PC-9 (cell line): ENCODE results near the gene GPR160. TPM values are rescaled to one million over a fixed set of nuclear protein-coding genes. Genes with fewer than 3 reads are reported as not detected.

Experiments
- BruUV-seq: library from RNA; stranded (reverse); fragments of 400-500 nt; replicated peaks from 2 replicates; lab custom pipeline; 2021; lab: Mats Ljungman, UMichigan
- CTCF ChIA-PET: fragments of 300-600 bp; sonication (Branson Sonifier 250); formaldehyde crosslinking; loops from one replicate; lab custom pipeline; 2022; ENCODE audit warnings: antibody characterized with exemption; lab: Charles Lee
- POLR2A ChIA-PET: fragments of 300-600 bp; sonication (Branson Sonifier 250); formaldehyde crosslinking; loops from one replicate; lab custom pipeline; 2022; ENCODE audit warnings: antibody characterized with exemption; ENCODE audit not compliant: unreplicated experiment; lab: Charles Lee
- DNase-seq, 2 experiments: peaks; one replicate each; pipeline versions ENCODE4 v3.0.0 to v3.0.0-alpha.2; 2015 to 2022; ENCODE audit warnings: mixed read lengths in 1 of 2
- H2AFZ ChIP-seq: fragments of 200-600 bp; sonication (generic); 2 replicates; pipeline ENCODE4 v1.8.1; 2017; ENCODE audit warnings: antibody characterized with exemption
- H3F3A ChIP-seq: fragments of 200-600 bp; sonication (generic); 2 replicates; pipeline ENCODE4 v1.8.1; 2017; ENCODE audit warnings: antibody characterized with exemption, mild to moderate bottlenecking, low read depth; ENCODE audit not compliant: insufficient read depth
- H3K27ac ChIP-seq: fragments of 200-600 bp; sonication (generic); 2 replicates; pipeline ENCODE4 v1.6.1; 2016; ENCODE audit warnings: mixed run types
- H3K27me3 ChIP-seq: fragments of 200-600 bp; sonication (generic); 2 replicates; pipeline ENCODE4 v1.6.1; 2016; ENCODE audit warnings: low read depth, mixed run types; ENCODE audit not compliant: insufficient read depth
- H3K36me3 ChIP-seq: fragments of 200-600 bp; sonication (generic); 2 replicates; pipeline ENCODE4 v1.6.1; 2016; ENCODE audit warnings: low read depth, mixed run types
- H3K4me1 ChIP-seq: fragments of 200-600 bp; sonication (generic); replicated peaks from 2 replicates; pipeline ENCODE4 v1.6.1; 2016; ENCODE audit warnings: mixed run types; ENCODE audit not compliant: insufficient read depth
- H3K4me2 ChIP-seq: fragments of 200-600 bp; sonication (generic); 2 replicates; pipeline ENCODE4 v1.6.1; 2017; ENCODE audit warnings: mixed run types
- H3K4me3 ChIP-seq: fragments of 200-600 bp; sonication (generic); 2 replicates; pipeline ENCODE4 v1.6.1; 2016; ENCODE audit warnings: mixed run types
- H3K79me2 ChIP-seq: fragments of 200-600 bp; sonication (generic); 2 replicates; pipeline ENCODE4 v1.6.1; 2017; ENCODE audit warnings: low read depth, mixed run types
- H3K9me2 ChIP-seq: fragments of 200-600 bp; sonication (generic); 2 replicates; pipeline ENCODE4 v1.8.1; 2017; ENCODE audit warnings: mild to moderate bottlenecking; ENCODE audit not compliant: insufficient read depth
- H3K9me3 ChIP-seq: fragments of 200-600 bp; sonication (generic); 2 replicates; pipeline ENCODE4 v1.8.1; 2016; ENCODE audit warnings: low read depth; ENCODE audit not compliant: insufficient read depth
- H4K20me1 ChIP-seq: fragments of 200-600 bp; sonication (generic); 2 replicates; pipeline ENCODE4 v1.8.1; 2017; ENCODE audit not compliant: insufficient read depth
- CTCF ChIP-seq: fragments of 200-600 bp; sonication (generic); conservative IDR thresholded peaks from 2 replicates; pipeline ENCODE4 v1.6.1; 2017; ENCODE audit warnings: mixed run types, antibody characterized with exemption, mild to moderate bottlenecking, moderate library complexity
- EZH2 ChIP-seq: fragments of 200-600 bp; sonication (generic); IDR thresholded peaks from 2 replicates; pipeline ENCODE4 v1.8.0; 2017; ENCODE audit warnings: antibody characterized with exemption, low read depth
- intact Hi-C: fragments of 100-400 bp; cut with micrococcal nuclease; formaldehyde crosslinking; loops from one replicate; pipeline ENCODE4 v1.10.0; 2022; ENCODE audit not compliant: unreplicated experiment
- total RNA-seq: library from RNA; stranded (reverse); gene quantifications from 2 replicates; pipeline ENCODE4 v1.2.3, GENCODE V29; 2021

GPR160 gene
- total RNA-seq, 1 experiment from 2014 or later, result 12.6 TPM

- Histone ChIP-seq H3K27me3 (no peaks in the 10 kb centered on the region), H3K9me3 (no peaks in the 10 kb centered on the region), H2AFZ (no peak overlapping the region), H3K4me1 (no peaks in the 10 kb centered on the region), H3K4me3 (no peak overlapping the region), H3K36me3 (peaks cover 43% of the 10 kb centered on the region), H4K20me1 (no peaks in the 10 kb centered on the region), H3F3A (peaks cover 12% of the 10 kb centered on the region), H3K4me2 (no peak overlapping the region), H3K79me2 (no peaks in the 10 kb centered on the region), H3K9me2 (no peaks in the 10 kb centered on the region), H3K27ac (no peak overlapping the region)
- CTCF ChIA-PET, result no interaction called here
- POLR2A ChIA-PET, result no interaction called here
- intact Hi-C loops, result loop anchor here (5.0 kb wide), 1 partner anchor 93 kb away; no protein-coding TSS in a partner anchor
- BruUV-seq, result no TSS peak
- TF ChIP-seq EZH2 (no peak), CTCF (no peak)
- DNase-seq, result no peak
Observed at GRCh38 chr3:170090601-170090981, 52.8 kb downstream of the GPR160 start.

- Histone ChIP-seq H3K4me1 (no peaks in the 10 kb centered on the region), H3K4me3 (no peak overlapping the region), H3K4me2 (no peak overlapping the region), H3K27ac (no peak overlapping the region), H2AFZ (no peak overlapping the region), H3K36me3 (peaks cover 60% of the 10 kb centered on the region), H4K20me1 (no peaks in the 10 kb centered on the region), H3K9me3 (no peaks in the 10 kb centered on the region), H3K79me2 (no peaks in the 10 kb centered on the region), H3K27me3 (no peaks in the 10 kb centered on the region), H3F3A (peaks cover 11% of the 10 kb centered on the region), H3K9me2 (no peaks in the 10 kb centered on the region)
- CTCF ChIA-PET, result no interaction called here
- no peak for DNase-seq
- TF ChIP-seq EZH2 (no peak), CTCF (no peak)
- POLR2A ChIA-PET, result no interaction called here
- intact Hi-C loops, result loop anchor here (5.0 kb wide), 1 partner anchor 96 kb away; no protein-coding TSS in a partner anchor
- no TSS peak for BruUV-seq
Observed at GRCh38 chr3:170092907-170093306, 55.1 kb downstream of the GPR160 start.

- H3K79me2 ChIP-seq, result no peaks in the 10 kb centered on the region
- H3K9me3 ChIP-seq, result no peaks in the 10 kb centered on the region
- H3K4me3 ChIP-seq, result no peak overlapping the region
- no peaks in the 10 kb centered on the region for H3K4me1 ChIP-seq
- peaks cover 15% of the 10 kb centered on the region for H3F3A ChIP-seq
- H4K20me1 ChIP-seq, result no peaks in the 10 kb centered on the region
- DNase-seq, result no peak
- no peaks in the 10 kb centered on the region for H3K27me3 ChIP-seq
- H3K9me2 ChIP-seq, result no peaks in the 10 kb centered on the region
- TF ChIP-seq CTCF (no peak), EZH2 (no peak)
- H3K27ac ChIP-seq, result no peak overlapping the region
- ChIA-PET POLR2A (no interaction called here), CTCF (no interaction called here)
- intact Hi-C loops, result no loop called here
- H3K4me2 ChIP-seq, result no peak overlapping the region
- H3K36me3 ChIP-seq, result peaks cover 70% of the 10 kb centered on the region
- no TSS peak for BruUV-seq
- H2AFZ ChIP-seq, result no peak overlapping the region
Observed at GRCh38 chr3:170095771-170096170, 58.0 kb downstream of the GPR160 start.
